BE2C (cell line): ENCODE data around the gene XPO1.

Experiments
- DNase-seq: peaks from one replicate; pipeline ENCODE4 v3.0.0-alpha.2; 2020
- H3K27me3 ChIP-seq: fragments of 250-450 bp; sonication (Bioruptor Pico); 2 replicates; pipeline ENCODE4 v1.5.1; 2020; ENCODE audit warnings: mild to moderate bottlenecking
- H3K36me3 ChIP-seq: fragments of 250-450 bp; sonication (Bioruptor Pico); 2 replicates; pipeline ENCODE4 v1.5.1; 2020; ENCODE audit warnings: mild to moderate bottlenecking
- H3K4me1 ChIP-seq: fragments of 250-450 bp; sonication (Bioruptor Pico); 2 replicates; pipeline ENCODE4 v1.5.1; 2020
- H3K4me3 ChIP-seq: 2 replicates; pipeline ENCODE4 v1.5.1; 2011; ENCODE audit warnings: low read depth, low read length
- H3K9me3 ChIP-seq: fragments of 250-450 bp; sonication (Bioruptor Pico); 2 replicates; pipeline ENCODE4 v1.5.1; 2020
- TF ChIP-seq, protein P1 (sequence below): IDR thresholded peaks from 2 replicates; pipeline ENCODE4 v1.5.1; 2012; ENCODE audit warnings: mild to moderate bottlenecking, low read depth, low read length

Gene XPO1

DNA sequence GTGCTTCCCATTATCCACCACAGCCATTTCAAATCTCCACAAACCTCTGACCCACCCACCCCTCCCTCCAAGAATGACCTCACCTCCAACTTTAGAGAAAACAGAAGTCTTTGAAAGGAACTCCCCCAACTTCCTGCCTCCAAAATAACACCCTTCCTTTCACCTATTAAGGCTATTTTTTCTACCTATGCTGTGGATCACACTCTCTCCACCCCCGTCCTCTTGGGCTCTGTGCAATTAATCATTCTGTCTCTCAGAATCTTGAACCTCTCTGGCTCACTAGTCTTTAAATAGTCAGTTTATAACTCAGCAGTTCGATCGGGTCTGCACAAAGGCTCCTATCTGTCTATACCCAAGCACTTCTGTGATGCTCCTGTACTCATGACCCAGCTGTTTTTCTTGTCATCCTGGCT is 37.3 kb upstream of the XPO1 start:
- TF ChIP-seq, protein P1, sequence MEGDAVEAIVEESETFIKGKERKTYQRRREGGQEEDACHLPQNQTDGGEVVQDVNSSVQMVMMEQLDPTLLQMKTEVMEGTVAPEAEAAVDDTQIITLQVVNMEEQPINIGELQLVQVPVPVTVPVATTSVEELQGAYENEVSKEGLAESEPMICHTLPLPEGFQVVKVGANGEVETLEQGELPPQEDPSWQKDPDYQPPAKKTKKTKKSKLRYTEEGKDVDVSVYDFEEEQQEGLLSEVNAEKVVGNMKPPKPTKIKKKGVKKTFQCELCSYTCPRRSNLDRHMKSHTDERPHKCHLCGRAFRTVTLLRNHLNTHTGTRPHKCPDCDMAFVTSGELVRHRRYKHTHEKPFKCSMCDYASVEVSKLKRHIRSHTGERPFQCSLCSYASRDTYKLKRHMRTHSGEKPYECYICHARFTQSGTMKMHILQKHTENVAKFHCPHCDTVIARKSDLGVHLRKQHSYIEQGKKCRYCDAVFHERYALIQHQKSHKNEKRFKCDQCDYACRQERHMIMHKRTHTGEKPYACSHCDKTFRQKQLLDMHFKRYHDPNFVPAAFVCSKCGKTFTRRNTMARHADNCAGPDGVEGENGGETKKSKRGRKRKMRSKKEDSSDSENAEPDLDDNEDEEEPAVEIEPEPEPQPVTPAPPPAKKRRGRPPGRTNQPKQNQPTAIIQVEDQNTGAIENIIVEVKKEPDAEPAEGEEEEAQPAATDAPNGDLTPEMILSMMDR, result no peak
- no peak for DNase-seq
- no peak overlapping the region for H3K4me3 ChIP-seq
- no peaks in the 10 kb centered on the region for H3K4me1 ChIP-seq
- H3K27me3 ChIP-seq, result no peaks in the 10 kb centered on the region
- no peaks in the 10 kb centered on the region for H3K9me3 ChIP-seq
- H3K36me3 ChIP-seq, result no peaks in the 10 kb centered on the region

DNA sequence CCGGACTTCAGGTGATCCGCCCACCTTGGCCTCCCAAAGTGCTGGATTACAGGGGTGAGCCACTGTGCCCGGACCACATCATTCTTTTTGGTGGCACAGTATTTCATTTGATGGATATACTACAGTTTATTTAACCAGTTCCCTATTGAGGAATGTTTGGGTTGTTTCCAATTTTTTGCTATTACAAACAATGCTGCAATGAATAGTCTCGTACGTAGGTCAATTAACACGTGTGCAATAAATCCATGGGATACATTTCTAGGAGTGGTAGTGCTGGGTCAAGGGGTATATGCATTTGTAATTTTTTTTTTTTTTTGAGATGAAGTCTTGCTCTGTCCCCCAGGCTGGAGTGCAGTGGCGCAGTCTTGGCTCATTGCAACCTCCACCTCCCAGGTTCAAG is 28.4 kb upstream of the XPO1 start:
- TF ChIP-seq, protein P1, result no peak
- no peak for DNase-seq
- H3K4me3 ChIP-seq, result no peak overlapping the region
- no peaks in the 10 kb centered on the region for H3K27me3 ChIP-seq
- no peaks in the 10 kb centered on the region for H3K4me1 ChIP-seq
- no peaks in the 10 kb centered on the region for H3K36me3 ChIP-seq
- H3K9me3 ChIP-seq, result no peaks in the 10 kb centered on the region

DNA sequence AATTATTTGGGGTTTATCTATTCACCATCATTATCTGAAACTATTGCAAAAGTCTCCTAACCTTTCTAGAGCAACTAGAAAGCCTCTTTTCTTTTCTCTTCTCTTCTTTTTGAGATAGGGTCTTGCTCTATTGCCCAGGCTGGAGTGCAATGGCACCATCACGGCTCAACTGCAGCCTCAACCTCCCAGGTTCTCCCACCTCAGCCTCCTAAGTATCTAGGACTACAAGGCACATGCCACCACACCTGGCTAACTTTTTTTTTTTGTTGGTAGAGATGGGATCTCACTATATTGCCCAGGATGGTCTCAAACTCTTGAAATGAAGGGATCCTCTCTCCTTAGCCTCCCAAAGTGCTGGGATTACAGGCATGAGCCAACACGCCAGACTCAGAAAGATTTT is 24.5 kb upstream of the XPO1 start:
- Histone ChIP-seq H3K4me1 (no peaks in the 10 kb centered on the region), H3K4me3 (no peak overlapping the region), H3K27me3 (no peaks in the 10 kb centered on the region), H3K36me3 (no peaks in the 10 kb centered on the region), H3K9me3 (no peaks in the 10 kb centered on the region)
- TF ChIP-seq, protein P1, result no peak
- DNase-seq, result no peak

DNA sequence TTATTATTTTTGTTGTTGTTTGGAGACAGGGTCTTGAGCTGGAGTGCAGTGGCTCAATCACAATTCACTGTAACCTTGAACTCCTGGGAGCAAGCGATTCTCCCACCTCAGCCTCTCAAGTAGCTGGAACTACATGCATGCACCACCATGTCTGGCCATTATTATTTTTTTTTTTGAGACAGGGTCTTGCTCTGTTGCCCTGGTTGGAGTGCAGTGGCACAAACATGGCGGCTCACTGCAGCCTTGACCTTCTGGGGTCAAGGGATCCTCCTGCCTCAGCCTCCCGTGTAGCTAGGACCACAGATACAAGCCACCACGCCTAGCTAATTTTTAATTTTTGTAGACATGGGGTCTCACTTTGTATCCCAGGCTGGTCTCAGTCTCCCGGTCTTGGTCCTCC is 20.0 kb upstream of the XPO1 start:
- Histone ChIP-seq H3K9me3 (no peaks in the 10 kb centered on the region), H3K4me1 (no peaks in the 10 kb centered on the region), H3K27me3 (no peaks in the 10 kb centered on the region), H3K4me3 (no peak overlapping the region), H3K36me3 (no peaks in the 10 kb centered on the region)
- DNase-seq, result no peak
- TF ChIP-seq, protein P1, result no peak

DNA sequence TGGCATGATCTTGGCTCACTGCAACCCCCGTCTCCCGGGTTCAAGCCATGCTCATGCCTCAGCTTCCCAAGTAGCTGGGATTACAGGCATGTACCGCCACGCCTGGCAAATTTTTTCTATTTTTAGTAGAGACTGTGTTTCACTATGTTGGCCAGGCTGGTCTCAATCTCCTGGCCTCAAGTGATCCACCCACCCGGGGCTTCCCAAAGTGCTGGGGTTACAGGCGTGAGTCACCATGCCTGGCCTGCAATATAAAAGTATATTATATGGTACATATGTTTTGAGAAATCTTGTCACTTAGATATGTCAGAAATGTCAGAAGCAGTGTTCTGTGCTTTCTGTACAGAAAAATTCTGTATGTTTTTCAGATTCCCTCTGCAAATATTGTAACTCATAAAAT is 19.2 kb upstream of the XPO1 start:
- Histone ChIP-seq H3K9me3 (no peaks in the 10 kb centered on the region), H3K27me3 (no peaks in the 10 kb centered on the region), H3K4me1 (no peaks in the 10 kb centered on the region), H3K4me3 (no peak overlapping the region), H3K36me3 (no peaks in the 10 kb centered on the region)
- TF ChIP-seq, protein P1, result no peak
- no peak for DNase-seq

DNA sequence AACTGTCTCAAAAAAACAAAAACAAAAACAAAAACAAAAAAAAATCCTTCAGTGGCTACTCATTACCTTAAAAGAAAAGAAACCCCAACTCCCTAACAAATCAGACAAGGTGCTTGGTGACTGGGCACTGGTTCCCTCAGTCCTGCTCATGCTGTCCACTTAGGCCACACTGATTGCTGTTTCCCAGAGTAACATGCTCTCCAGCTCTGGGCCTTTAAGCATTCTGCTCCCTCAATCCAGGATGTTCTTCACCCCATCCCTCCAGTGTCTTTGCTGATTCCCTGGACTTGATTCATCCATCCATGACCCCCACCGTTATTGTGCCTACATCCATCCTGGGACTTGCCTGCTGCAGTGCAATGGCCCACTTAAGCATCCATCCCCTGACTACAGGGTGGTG is 16.4 kb upstream of the XPO1 start:
- Histone ChIP-seq H3K36me3 (no peaks in the 10 kb centered on the region), H3K27me3 (no peaks in the 10 kb centered on the region), H3K9me3 (no peaks in the 10 kb centered on the region), H3K4me1 (no peaks in the 10 kb centered on the region), H3K4me3 (no peak overlapping the region)
- TF ChIP-seq, protein P1, result no peak
- DNase-seq, result no peak
